HL-60/S4 (cell line): ENCODE measurements around the gene HID1.

Source experiments
- in situ Hi-C: fragments of 300-500 bp; cut with MboI; formaldehyde crosslinking; loops from 2 replicates; pipeline ENCODE4 v1.14.3; 2022; ENCODE audit warnings: low sequenced_read_pairs

The HID1 gene

DNA sequence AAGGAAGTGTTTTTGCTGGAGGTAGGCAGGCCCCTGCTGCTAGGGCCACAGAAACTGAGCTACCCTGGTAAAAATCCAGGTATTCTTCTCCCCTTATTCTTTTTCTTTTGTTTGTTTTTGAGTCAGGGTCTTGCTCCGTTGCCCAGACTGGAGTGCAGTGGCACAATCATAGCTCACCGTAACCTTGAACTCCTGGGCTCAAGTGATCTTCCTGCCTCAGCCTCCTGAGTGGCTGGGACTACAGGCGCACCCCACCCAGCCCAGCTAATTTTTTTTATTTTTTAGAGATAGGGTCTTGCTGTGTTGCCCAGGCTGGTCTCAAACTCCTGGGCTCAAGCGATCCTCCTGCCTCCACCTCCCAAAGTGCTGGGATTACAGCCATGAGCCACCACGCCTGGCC is 3.1 kb downstream of the HID1 start:
- in situ Hi-C loops: loop anchor here (10.0 kb wide), 1 partner anchor 225 kb away; no protein-coding TSS in a partner anchor

DNA sequence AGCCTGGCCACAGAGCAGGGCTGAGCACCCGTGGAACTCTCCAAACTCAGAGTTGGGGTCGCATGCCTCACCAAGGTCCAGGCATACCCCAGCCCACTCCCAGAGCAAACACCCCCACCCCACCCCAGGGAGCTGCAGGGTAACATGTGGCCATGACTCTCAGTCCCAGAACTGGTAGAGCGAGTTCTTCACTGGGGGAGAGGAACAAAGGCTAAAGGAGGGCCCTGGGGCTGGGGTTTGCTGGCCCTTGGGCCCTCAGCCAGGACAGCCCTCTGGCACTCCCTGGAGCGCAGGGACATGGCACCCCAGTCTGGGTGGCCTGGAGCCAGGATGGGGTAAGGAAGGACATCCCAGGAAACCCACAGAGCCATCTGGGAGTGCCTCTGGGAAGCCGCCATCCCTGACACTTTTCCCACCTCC is 4.2 kb downstream of the HID1 start:
- in situ Hi-C loops: loop anchor here (10.0 kb wide), 1 partner anchor 226 kb away; no protein-coding TSS in a partner anchor

DNA sequence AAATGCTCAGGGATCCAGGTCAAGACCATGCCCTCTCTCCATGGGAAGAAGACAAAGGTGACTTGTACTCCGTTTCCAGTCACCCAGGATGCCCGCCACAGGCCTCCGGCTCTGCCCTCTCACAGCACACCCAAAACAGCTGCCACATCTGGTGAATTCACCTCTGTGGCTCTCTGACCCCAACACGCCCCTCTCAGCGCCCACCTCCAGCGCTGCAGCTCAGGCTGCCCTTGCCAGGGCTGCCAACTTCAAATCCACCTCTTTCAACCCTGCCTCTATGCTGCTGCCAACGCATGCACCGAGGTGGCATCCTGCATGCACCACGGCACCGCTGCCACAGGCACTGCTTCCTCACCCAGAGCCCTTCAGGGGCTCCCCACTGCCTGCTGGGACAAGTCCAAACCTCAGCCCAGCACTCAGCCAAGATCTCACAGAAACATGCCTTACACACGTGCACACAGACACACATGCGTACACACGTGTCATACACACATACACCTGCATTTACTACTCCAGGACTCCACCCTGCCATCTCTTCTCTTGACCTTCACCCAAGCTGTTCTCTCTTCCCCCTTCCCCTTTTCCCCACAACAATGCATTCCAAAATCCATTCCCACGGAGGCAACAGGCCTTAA is 7.5 kb downstream of the HID1 start:
- in situ Hi-C loops: loop anchor here (10.0 kb wide), 1 partner anchor 230 kb away; no protein-coding TSS in a partner anchor

DNA sequence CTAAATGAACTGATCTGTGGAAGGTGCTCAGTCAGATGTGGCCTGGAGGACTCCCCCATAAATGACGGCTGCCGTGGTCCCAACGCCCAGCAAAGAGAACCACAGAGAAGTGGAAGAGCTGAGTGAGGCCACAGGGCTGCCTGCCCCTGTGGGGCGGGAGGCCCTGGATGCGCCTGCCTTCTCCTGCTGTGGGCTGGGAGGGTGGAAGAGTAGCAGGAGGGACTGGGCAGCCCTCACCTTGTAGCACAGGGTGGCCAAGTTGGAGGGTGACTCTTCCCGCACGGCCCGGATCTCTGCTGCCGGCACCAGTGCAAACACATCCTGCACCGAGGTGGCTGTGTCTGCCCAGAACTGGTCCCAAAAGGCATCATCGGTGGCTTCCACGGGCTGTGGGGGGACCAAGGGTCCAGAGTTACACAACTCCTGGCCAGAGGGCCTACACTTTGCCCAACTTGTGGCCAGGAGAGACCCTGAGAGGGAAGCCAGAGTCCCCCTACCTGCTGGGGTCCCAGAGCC is 8.3 kb downstream of the HID1 start:
- in situ Hi-C loops: loop anchor here (10.0 kb wide), 1 partner anchor 230 kb away; no protein-coding TSS in a partner anchor

DNA sequence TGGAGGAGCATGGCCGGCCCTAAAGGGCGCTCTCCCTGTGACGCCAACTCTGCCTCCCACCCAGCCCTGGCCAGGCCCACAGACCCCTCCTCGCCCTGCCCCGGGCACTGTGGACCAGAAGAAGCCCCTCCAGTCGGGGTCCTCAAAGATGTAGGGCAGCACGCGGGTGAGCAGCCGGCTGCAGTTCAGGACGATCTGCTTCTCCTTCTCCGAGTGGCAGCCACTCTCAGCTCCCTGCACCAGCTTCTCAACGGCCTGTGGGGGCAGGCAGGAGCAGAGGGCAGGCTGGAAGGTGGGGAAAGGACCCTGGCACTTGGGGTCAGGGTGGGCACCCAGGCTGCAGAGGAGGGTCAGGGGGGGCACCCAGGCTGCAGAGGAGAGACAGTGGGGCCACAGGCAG is 8.9 kb downstream of the HID1 start:
- in situ Hi-C loops: loop anchor here (10.0 kb wide), 1 partner anchor 231 kb away; no protein-coding TSS in a partner anchor

DNA sequence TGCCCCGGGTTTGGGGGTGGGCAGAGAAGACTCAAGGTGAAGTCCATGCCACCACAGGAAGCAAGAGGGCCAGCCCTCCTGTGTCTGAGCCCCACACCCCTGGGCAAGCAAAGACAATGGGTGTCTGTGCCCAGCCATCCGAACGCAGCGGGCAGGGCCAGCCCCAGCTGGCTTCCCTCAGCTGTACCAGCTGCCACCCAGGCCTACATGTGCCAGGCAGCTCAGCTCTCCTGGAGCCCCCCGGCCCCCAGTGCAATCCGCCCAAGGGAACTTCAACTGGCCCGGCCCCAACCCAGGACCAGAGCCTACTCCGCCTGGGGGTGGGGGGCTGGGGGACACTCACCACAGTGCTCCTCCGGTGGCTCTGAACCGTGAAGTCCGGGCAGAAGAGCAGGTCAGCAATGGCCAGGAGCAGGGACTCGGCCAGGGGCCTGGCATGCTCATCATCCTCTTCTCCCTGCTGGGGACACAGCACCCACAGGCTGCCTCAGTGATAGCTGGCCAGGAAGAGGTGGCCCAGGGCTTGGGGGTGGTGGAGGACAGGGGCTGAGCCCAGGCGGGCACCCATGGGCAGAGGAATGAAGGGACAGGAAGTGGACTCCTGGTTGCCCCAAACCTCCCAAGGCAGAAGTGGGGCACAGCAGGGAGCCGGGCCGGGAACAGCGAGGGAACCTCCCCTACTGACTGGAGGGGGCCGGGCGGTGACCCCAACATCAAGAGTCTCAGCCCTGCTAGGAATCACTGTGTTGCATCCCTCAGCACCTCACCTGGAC is 9.8 kb downstream of the HID1 start:
- in situ Hi-C loops: loop anchor here (10.0 kb wide), 1 partner anchor 232 kb away; no protein-coding TSS in a partner anchor

DNA sequence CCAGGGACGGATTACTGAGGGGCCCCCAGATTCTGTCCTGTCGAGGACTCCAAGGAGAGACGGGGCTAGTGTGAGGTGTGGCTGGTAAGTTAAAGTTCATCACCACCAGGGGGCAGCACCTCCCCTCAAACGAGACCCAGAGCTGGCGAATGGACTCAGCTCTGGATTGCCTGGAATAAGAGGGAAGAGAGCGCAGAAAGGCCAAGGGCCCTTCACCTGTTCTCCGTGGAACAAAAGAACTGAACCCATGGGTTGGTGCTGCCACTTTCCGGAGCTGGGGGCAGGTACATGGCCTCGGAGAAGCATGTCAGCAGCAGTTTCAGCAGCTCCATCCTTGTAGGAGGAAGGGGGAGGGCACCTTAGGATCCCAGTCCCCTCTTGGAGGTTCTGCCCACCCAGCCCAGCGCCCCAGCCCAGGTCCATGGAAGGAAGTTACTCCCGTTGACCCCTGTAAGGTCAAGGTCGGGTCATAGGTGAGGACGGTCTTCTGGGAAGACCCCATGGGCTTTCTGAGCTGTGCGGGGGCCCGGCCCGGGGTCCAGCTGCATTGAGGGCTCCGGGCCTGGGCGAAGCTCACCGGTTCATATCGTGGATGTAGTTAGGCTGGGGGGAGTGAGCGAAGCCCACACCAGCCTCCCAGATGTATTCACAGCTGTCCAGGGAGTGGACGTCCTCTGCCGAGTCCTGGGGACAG is 10.8 kb downstream of the HID1 start:
- in situ Hi-C loops: loop anchor here (10.0 kb wide), 1 partner anchor 233 kb away; no protein-coding TSS in a partner anchor

DNA sequence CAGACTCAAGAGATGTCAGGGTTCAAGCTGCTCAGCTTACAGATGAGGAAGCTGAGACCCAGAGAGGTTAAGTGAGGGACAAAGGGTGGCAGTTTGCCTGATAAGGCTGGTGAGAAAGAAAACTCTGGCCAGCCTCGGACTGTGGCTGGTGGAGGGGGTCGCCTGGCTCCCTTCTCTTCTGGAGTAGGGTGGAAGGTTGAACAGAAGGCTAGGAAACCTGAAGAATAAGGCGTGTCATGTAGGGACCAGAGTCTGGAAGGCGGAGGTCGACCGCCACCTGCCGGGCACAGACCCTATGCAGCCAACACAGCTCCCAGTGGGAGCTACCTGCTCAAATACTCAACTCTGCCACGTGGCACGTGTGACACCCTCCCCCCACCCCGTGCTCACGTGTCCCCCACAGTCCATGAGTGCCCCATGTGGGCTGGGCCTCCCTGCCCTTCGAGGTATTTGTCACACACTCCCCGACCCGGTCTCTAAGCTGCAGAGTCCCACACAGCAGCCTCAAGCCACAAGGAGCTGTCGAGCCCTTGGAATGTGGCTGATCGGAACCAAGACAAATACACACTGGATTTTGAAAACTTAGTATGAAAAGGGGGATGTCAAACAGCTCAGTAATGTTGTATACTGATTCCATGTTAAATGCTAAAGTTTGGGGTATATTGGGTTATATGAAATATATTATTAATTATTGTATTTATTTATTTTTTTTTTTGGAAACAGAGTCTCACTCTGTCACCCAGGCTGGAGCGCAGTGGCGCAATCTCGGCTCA is 11.8 kb downstream of the HID1 start:
- in situ Hi-C loops: loop anchor here (10.0 kb wide), 1 partner anchor 234 kb away; no protein-coding TSS in a partner anchor

DNA sequence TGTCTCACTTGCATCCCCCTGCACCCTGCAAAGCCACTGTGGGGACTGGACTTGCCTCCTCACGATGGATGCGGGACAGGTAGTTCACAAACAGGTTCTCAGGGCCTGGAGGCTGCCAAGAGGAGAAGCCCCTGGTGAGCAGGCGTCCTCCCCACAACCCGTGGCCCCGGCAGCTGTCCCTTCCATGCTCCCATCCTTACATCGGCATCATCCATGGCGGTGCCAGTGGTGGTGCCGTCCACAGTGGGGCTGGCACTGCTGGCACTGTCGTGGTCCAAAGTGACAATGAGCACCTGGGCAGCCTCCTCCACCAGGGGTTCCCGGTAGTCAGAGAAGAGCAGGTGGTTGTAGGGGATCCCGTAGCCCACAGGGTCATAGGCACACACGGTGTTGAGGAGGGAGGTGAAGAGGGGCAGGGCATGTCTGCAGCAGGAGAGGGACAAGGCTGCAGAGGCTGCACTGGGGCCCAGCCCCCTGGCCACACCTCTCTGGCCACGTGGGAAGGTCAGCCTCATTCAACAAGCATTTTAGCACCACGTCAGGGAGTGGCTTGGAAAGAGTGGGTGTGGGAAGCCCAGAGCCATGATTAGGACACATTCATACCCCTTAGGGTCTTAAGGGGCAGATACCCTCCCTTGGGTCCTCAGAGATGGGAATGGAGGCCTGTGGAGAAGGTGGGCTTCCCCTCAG is 12.6 kb downstream of the HID1 start:
- in situ Hi-C loops: loop anchor here (10.0 kb wide), 2 partner anchors 235 to 295 kb away; no protein-coding TSS in a partner anchor

DNA sequence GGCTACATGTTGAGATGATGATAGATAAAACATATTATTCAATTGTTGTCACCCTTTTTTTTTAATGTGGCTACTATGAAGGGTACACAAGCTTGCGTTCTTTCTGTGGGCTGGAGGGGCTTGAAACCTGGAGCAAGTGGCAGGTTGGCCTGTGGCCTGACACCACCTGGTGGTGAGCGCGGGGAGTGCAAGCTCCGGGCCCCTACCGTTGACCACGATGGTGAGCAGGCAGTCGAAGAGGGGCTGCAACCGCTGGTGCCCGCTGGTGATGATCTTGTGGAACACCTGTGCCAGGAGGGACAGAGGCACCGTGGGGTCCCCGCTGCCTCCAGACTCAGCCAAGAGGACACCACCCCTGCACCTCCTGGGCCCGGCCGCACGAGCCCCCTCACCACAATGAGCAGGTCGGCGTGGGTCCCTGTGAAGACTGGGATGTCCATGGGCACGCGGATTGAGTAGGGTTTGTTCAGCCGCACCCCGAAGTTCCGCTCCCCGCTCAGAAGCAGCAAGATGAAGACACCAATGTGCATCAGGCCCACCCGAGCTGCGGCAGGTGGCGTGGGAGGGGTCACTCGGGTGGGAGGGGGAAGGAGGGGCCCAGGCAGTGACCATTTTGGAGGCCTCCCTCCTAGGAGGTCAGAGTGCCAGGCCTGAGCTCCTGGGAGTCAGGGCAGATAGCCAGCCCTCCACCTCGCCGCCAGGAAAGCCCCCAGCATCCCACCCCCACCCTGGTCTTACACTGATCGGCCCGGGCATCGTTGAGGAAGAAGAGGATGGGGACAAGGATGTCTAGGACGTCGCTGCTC is 14.4 kb downstream of the HID1 start:
- in situ Hi-C loops: loop anchor here (10.0 kb wide), 1 partner anchor 293 kb away; no protein-coding TSS in a partner anchor

DNA sequence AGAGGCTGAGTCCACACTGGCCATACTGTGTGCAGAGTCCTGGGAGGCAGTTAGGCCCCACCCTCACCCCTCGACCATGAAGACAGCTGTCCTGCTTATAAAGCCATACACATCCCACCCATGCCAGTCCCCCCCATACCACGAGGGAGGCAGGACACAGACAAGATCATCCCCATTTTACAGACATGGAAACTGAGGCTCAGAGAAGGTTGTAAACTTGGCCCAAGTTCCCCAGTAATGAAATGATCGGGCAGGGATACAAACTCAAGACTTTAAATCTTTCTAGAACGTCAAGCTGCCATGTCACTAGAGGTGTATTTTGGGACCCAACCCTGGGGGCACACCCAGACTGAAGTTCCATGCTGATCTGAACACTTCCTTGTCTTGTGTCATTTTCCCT is 16.5 kb downstream of the HID1 start:
- in situ Hi-C loops: loop anchor here (10.0 kb wide), 1 partner anchor 291 kb away; no protein-coding TSS in a partner anchor

DNA sequence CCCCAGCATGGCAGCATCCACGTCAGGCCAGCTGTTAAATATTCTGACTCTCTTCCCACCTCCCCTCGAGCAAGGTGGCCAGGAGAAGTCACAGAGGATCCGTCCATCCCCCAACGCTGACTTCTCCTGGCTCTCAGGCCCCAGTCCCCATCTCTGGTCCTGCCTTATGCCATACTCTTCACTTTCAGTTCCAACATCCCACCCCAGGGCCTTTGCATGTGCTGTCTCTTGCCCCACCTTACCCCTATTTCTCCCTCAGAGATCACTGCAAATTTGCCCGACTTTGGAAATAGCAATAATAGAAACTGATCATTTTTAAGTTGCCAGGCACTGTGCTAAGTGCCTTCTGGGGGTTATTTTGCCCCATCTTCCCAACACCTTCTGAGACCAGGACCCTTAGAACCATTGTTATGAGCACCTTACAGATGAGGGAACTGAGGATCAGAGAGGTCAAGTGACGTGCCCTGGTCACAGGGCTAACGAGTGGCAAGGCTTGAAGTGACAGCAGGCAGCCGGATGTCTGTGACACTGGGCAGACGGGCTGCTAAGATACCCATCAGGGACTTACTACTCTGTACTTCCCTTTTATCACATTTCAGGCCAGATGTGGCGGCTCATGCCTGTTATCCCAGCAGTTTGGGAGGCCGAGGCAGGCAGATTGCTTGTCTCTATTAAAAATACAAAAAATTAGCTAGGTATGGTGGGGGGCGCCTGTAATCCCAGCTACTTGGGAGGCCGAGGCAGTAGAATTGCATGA is 17.7 kb downstream of the HID1 start:
- in situ Hi-C loops: loop anchor here (10.0 kb wide), 1 partner anchor 290 kb away; no protein-coding TSS in a partner anchor

DNA sequence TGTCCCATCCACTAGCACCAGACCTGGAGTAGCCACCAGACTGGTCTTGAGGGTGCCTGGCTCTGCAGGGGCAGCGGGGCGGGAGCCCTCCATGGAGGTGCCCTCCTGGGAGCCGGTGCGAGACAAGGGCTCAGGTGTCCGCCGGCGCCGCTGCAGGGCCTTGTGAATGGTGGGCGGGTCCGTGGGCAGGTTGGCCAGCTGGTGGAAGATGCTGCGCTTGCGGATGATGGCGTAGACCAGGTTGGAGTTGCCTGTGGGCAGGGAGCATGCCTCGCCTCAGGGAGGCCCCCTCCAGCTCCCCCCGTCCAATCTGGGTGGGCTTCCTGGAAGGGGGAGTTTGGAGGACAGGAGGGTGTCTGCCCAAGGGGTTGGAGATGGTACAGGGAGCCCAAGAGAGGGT is 18.4 kb downstream of the HID1 start:
- in situ Hi-C loops: loop anchor here (10.0 kb wide), 1 partner anchor 289 kb away; no protein-coding TSS in a partner anchor

DNA sequence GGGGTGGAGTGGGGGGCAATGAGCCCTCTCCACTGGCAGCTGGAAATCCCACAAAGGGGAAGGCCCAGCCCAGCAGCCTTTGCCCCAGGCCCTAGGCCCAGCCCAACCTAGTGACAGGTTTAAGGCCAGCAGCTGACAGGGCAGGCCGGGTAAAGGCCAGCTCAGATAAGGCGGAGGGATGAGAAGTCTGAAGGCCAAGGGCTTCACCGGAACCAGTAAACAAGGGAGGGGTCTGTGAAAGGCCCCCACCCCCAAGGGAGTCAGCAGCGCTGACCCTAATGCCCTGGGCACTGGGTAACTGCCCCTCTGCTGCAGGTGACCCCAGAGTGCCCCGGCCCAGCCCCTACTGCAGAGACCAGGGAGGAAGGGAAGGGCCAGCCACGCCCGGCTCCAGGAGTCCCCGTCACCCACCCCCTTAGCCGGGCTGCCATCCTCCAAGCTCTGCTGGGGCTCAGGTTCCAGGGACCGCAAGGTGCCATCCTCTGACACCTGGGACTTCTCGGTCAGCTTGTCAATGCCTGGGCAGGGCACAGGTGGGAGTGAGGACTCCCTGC is 19.3 kb downstream of the HID1 start:
- in situ Hi-C loops: loop anchor here (10.0 kb wide), 1 partner anchor 288 kb away; no protein-coding TSS in a partner anchor

DNA sequence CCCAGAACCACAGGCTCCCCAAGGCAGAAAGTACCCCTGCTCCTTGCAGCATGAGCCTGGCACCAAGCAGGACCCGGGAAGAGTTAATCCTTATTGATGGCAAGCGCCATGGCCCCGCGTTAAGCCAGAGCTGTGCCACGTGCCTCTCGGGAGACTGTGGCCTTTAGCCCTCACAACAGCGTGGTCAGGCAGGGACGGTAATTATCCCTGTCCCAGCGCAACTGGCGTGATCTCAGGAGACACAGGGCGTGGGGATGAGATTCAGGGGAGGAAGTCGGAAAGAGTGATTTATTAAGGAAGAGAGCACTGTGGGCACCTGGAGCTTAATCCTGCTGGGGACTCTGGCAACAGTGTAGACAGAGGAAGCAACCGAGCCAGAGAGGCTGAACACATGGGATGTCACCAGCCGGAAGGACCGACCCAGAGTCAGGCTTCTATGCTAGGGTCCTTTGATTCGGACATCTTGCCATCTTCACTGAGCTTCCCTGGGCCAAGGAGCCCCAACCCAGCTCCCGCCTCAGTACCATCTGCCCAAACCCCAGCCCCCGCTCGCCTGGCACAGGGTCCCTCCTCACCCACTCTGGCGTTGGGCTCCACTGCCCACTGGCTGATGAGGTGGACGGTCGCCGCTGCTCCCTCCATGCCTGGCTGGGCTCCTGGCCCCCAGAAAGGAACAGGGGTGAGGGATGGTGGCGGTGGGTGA is 20.0 kb downstream of the HID1 start:
- in situ Hi-C loops: loop anchor here (10.0 kb wide), 1 partner anchor 288 kb away; no protein-coding TSS in a partner anchor

DNA sequence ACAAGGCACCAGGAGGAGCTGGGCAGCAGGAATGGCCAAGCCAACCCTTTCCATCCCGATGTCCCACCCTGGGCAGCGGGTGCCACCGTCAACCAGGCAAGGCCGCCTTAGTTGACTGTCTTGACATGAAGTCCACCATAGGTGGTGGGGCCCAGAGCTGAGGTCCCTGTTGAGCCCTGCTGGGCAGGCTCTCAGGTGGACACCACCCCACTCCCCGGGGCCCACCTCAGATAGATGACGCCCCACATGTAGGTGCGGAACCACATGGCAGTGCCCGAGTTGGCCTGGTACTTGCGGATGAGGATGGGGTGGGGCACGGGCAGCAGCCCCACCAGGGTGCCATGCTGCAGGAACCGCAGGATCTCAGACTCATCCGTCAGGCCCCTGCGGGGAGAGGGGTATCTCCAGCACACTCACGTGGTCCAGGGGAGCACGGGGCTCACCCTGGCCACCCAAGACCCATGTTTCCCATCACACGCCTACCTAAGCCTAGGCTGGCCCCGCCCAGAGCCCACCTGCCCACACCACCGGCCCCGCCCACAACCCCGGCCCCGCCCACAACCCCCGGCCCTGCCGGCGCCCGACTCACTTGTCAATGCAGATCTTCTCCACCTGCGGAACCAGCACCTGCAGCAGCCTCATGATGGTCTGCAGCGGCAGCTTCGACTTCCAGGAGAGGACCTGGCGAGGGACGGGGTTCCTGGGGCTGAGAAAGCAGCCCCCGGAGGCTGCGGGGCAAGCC is 20.7 kb downstream of the HID1 start:
- in situ Hi-C loops: loop anchor here (10.0 kb wide), 1 partner anchor 287 kb away; no protein-coding TSS in a partner anchor
